ENCODE results near the gene CPLANE1. TPM values are rescaled to one million over a fixed set of nuclear protein-coding genes. Genes with fewer than 3 reads are reported as not detected.
"Not testable (repeated sequence)": the region's sequence is repeated elsewhere in the genome, so short reads cannot be mapped to it uniquely, and the experiment has no call there.

The CPLANE1 gene
- total RNA-seq, 3 donors from 2014 or later: 8.5 to 21.6 (median 13.6) TPM

DNA sequence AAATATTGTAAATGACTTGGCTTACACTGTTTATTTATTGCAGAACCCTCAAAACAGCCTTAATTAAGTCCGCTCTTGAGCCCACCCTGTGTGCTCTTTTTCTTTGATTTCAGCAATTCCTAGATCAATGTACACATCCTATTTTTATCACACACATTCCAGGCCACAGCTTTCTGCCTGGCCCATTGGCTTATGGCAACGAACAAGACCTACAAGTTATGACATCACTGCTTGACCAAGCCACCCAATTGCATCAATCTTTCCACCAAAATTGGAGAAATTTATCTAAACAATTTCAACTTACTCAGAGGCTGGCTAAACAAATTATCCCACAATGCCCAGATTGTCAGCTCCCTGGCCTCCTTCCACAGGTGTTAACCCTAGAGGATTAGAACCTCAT is 158.4 kb downstream of the CPLANE1 start:
- ATAC-seq (no peak), DNase-seq (no peak)
- Histone ChIP-seq H3K4me1 (ENCODE audit: low read depth) (no peaks in the 10 kb centered on the region), H3K9me3 (peaks cover 21% of the 10 kb centered on the region), H3K4me3 (no peak overlapping the region), H3K36me3 (ENCODE audit: low read depth) (no peaks in the 10 kb centered on the region)
- intact Hi-C loops (cut with DNase I, micrococcal nuclease): no loop called here
- TF ChIP-seq CTCF (IDR thresholded peaks at IDR 0.05): no peak

DNA sequence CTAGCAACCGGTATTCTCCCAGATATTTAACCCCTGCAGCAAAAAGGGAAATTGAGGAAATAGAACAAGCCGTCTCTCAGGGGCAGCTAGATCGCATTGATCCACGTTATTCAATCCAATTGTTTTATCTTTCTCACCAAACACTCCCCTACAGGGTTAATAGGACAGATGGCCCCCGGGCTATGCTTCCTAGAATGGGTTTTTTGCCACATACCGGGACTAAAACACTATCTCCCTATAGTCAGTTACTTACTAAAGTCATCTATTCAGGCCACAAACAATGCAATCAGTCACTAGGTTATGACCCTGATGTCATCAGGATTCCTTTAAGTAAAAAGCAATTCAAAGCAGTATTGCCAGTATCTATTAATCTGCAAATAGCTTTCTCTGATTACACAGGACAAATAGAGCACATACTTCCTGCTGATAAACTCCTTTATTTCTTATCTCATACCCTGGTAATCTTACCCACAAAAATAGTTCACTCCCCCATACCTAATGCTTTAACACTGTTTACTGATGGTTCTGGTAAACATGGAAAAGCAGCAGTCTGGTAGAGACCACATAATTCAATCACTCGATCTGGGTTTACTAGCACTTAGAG is 159.0 kb downstream of the CPLANE1 start:
- ATAC-seq: no peak
- intact Hi-C loops (cut with DNase I, micrococcal nuclease): no loop called here

GRCh38 chr5:37088009-37088408 is 161.2 kb downstream of the CPLANE1 start:
- no peaks in the 10 kb centered on the region for H3K36me3 ChIP-seq (ENCODE audit: low read depth)
- TF ChIP-seq CTCF (IDR thresholded peaks at IDR 0.05): no peak
- DNase-seq (no peak), ATAC-seq (no peak)
- H3K4me1 ChIP-seq (ENCODE audit: low read depth): no peaks in the 10 kb centered on the region
- no peak overlapping the region for H3K4me3 ChIP-seq
- H3K9me3 ChIP-seq: peaks cover 17% of the 10 kb centered on the region
- intact Hi-C loops (cut with DNase I, micrococcal nuclease): no loop called here

More for the DNA sequence above, 159.0 kb downstream of the CPLANE1 start:
- H3K36me3 ChIP-seq (ENCODE audit: low read depth): no peaks in the 10 kb centered on the region
- H3K9me3 ChIP-seq: peaks cover 21% of the 10 kb centered on the region
- DNase-seq: no peak
- H3K4me3 ChIP-seq: no peak overlapping the region
- no peaks in the 10 kb centered on the region for H3K4me1 ChIP-seq (ENCODE audit: low read depth)
- TF ChIP-seq CTCF (IDR thresholded peaks at IDR 0.05): no peak

GRCh38 chr5:37086466-37087173 is 162.6 kb downstream of the CPLANE1 start:
- ATAC-seq: peak; percentile 75
- DNase-seq: peak in 2 of 3 donors; percentile 25 to 37
- intact Hi-C loops (cut with DNase I, micrococcal nuclease): no loop called here
- no peaks in the 10 kb centered on the region for H3K36me3 ChIP-seq (ENCODE audit: low read depth)
- H3K9me3 ChIP-seq: peaks cover 17% of the 10 kb centered on the region
- H3K4me1 ChIP-seq (ENCODE audit: low read depth): no peaks in the 10 kb centered on the region
- H3K4me3 ChIP-seq: no peak overlapping the region
- TF ChIP-seq CTCF (IDR thresholded peaks at IDR 0.05): no peak

GRCh38 chr5:37086026-37086425 is 163.2 kb downstream of the CPLANE1 start:
- H3K4me1 ChIP-seq (ENCODE audit: low read depth); intact Hi-C loops (cut with DNase I, micrococcal nuclease); DNase-seq; H3K36me3 ChIP-seq (ENCODE audit: low read depth); ATAC-seq; H3K4me3 ChIP-seq: not testable (repeated sequence)
- peaks cover 17% of the 10 kb centered on the region for H3K9me3 ChIP-seq

DNA sequence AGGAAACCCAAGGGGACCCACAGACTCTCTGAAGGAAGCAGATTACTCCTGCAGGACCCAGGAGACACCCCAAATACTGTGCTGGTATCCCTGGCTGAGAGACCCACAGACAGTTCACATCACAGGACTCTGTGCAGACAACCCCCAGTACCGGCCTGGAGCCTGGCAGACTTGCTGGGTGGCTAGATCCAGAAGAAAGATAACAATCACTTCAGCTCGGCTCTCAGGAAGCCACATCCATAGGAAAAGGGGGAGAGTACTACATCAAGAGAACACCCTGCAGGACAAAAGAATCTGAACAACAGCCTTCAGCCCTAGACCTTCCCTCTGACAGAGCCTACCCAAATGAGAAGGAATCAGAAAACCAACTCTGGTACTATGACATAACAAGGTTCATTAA is 166.2 kb downstream of the CPLANE1 start:
- H3K4me3 ChIP-seq; ATAC-seq; H3K4me1 ChIP-seq (ENCODE audit: low read depth); H3K36me3 ChIP-seq (ENCODE audit: low read depth); DNase-seq; intact Hi-C loops (cut with DNase I, micrococcal nuclease): not testable (repeated sequence)
- peaks cover 14% of the 10 kb centered on the region for H3K9me3 ChIP-seq
